Measurements from ENCODE around the gene SLC22A31. TPM values are rescaled to one million over a fixed set of nuclear protein-coding genes. Genes with fewer than 3 reads are reported as not detected.

The SLC22A31 gene
- polyA plus RNA-seq, 1 of the 3 experiments (the other 2 are of a cell fraction), result 0.07 TPM

GRCh38 chr16:89183975-89184676, 16.2 kb downstream of the SLC22A31 start:
- TF ChIP-seq ELF1 (IDR thresholded peaks at IDR 0.05), result no peak
- peaks cover 58% of the 10 kb centered on the region for H3K27me3 ChIP-seq (ENCODE audit: insufficient read depth)
- no peak overlapping the region for H3K9ac ChIP-seq
- no peaks in the 10 kb centered on the region for H3K79me2 ChIP-seq (ENCODE audit: insufficient read depth)
- H3F3A ChIP-seq (replicated peaks; ENCODE audit: insufficient read depth), result peaks cover 19% of the 10 kb centered on the region
- H4K20me1 ChIP-seq (ENCODE audit: insufficient read depth), result peaks cover 10% of the 10 kb centered on the region; the same call in 1 of the 2 replicates
- H3K4me2 ChIP-seq, result no peak overlapping the region
- H3K4me1 ChIP-seq (ENCODE audit: control insufficient read depth in 1 of 2, insufficient read depth in 2 of 2, low read depth in 1 of 2, low read length in 1 of 2), result no peaks in the 10 kb centered on the region
- H3K9me2 ChIP-seq, result no peaks in the 10 kb centered on the region
- H3K27ac ChIP-seq (ENCODE audit: low read depth in 2 of 2, low read length in 1 of 2), result no peak overlapping the region
- 14% methylated on average over 12 of the region's 26 CpGs for WGBS (ENCODE audit: low lambda C conversion rate)
- ChIA-PET POLR2A (no interaction called here), CTCF (interaction anchor here (0.6 to 1.7 kb wide), 3 partner anchors 17 to 429 kb away, joined by 3 to 4 read pairs (median 4); partner anchors contain the start of genes GALNS and TRAPPC2L)
- no peaks in the 10 kb centered on the region for H3K9me3 ChIP-seq
- H3K4me3 ChIP-seq (ENCODE audit: low read depth in 2 of 2, low read length in 1 of 2), result no peak overlapping the region
- no peak overlapping the region for H2AFZ ChIP-seq (ENCODE audit: low read depth)
- DNase-seq, result no peak
- no peaks in the 10 kb centered on the region for H3K36me3 ChIP-seq (replicated peaks in 1 of 2; ENCODE audit: control insufficient read depth in 1 of 2, insufficient read depth in 2 of 2, low read length in 1 of 2)

DNA sequence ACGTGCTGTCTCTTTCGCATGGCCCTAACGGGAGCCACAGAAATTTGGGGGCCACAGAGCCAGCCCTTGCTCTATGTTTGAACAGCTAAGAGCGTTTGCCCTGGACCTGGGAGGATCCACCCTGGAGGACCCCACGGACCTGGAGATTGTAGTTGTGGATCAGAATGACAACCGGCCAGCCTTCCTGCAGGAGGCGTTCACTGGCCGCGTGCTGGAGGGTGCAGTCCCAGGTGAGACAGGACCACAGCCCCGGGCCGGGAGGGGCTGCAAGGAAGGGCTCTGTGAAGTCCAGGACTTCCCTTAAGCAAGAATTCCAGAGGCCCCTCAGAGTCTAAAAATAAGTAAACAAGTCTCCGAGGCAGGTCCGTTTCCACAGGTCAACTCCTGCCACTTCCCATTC, 16.9 kb downstream of the SLC22A31 start:
- CTCF ChIA-PET, result interaction anchor here (1.0 to 1.5 kb wide), 2 partner anchors 428 to 446 kb away, joined by 3 to 4 read pairs; no protein-coding TSS in a partner anchor
- no peak for TF ChIP-seq NRF1 (IDR thresholded peaks at IDR 0.05; ENCODE audit: low read depth, low read length)
- no peak for TF ChIP-seq YY1 (IDR thresholded peaks at IDR 0.05; ENCODE audit: low read depth)
- TF ChIP-seq, protein P1, sequence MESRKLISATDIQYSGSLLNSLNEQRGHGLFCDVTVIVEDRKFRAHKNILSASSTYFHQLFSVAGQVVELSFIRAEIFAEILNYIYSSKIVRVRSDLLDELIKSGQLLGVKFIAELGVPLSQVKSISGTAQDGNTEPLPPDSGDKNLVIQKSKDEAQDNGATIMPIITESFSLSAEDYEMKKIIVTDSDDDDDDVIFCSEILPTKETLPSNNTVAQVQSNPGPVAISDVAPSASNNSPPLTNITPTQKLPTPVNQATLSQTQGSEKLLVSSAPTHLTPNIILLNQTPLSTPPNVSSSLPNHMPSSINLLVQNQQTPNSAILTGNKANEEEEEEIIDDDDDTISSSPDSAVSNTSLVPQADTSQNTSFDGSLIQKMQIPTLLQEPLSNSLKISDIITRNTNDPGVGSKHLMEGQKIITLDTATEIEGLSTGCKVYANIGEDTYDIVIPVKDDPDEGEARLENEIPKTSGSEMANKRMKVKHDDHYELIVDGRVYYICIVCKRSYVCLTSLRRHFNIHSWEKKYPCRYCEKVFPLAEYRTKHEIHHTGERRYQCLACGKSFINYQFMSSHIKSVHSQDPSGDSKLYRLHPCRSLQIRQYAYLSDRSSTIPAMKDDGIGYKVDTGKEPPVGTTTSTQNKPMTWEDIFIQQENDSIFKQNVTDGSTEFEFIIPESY (IDR thresholded peaks at IDR 0.05; ENCODE audit: borderline replicate concordance, low read depth), result no peak
- no peak for TF ChIP-seq USF1 (IDR thresholded peaks at IDR 0.05; ENCODE audit: borderline replicate concordance, low read depth)
- no peak for TF ChIP-seq FOSL2 (IDR thresholded peaks at IDR 0.05; ENCODE audit: borderline replicate concordance, low read depth)
- no peak for TF ChIP-seq RXRA (IDR thresholded peaks at IDR 0.05; ENCODE audit: borderline replicate concordance, low read depth)
- no peak for TF ChIP-seq SMC3 (IDR thresholded peaks at IDR 0.05; ENCODE audit: low read depth, low read length)
- TF ChIP-seq IRF3 (IDR thresholded peaks at IDR 0.05; ENCODE audit: low read depth, low read length), result no peak
- no peak for TF ChIP-seq MEF2A (IDR thresholded peaks at IDR 0.05; ENCODE audit: borderline replicate concordance, low read depth)
- TF ChIP-seq MXI1 (IDR thresholded peaks at IDR 0.05; ENCODE audit: low read depth, low read length), result no peak
- TF ChIP-seq CTCF (IDR thresholded peaks at IDR 0.05), result no peak
- TF ChIP-seq TAF1 (IDR thresholded peaks at IDR 0.05; ENCODE audit: borderline replicate concordance, low read depth, low read length), result no peak
- TF ChIP-seq TCF12 (IDR thresholded peaks at IDR 0.05), result no peak
- Histone ChIP-seq H3F3A (replicated peaks; ENCODE audit: insufficient read depth) (peaks cover 19% of the 10 kb centered on the region), H3K79me2 (ENCODE audit: insufficient read depth) (no peaks in the 10 kb centered on the region), H3K27ac (ENCODE audit: low read depth in 2 of 2, low read length in 1 of 2) (no peak overlapping the region), H3K4me3 (ENCODE audit: low read depth in 2 of 2, low read length in 1 of 2) (no peak overlapping the region), H2AFZ (ENCODE audit: low read depth) (no peak overlapping the region), H3K4me1 (ENCODE audit: control insufficient read depth in 1 of 2, insufficient read depth in 2 of 2, low read depth in 1 of 2, low read length in 1 of 2) (no peaks in the 10 kb centered on the region), H4K20me1 (ENCODE audit: insufficient read depth) (peaks cover 10% of the 10 kb centered on the region; the same call in 1 of the 2 replicates), H3K27me3 (ENCODE audit: insufficient read depth) (peaks cover 63% of the 10 kb centered on the region), H3K4me2 (no peak overlapping the region), H3K9me3 (no peaks in the 10 kb centered on the region), H3K9me2 (no peaks in the 10 kb centered on the region), H3K9ac (no peak overlapping the region), H3K36me3 (replicated peaks in 1 of 2; ENCODE audit: control insufficient read depth in 1 of 2, insufficient read depth in 2 of 2, low read length in 1 of 2) (no peaks in the 10 kb centered on the region)
- no peak for DNase-seq
- POLR2A ChIA-PET, result no interaction called here
- 19% methylated on average over 11 of the region's 13 CpGs for WGBS (ENCODE audit: low lambda C conversion rate)

All from SK-N-SH (cell line).